Heart right ventricle (tissue), 16 donors: ENCODE data around the gene LHX4. TPM values are rescaled to one million over a fixed set of nuclear protein-coding genes. Genes with fewer than 3 reads are reported as not detected.

ENCODE experiments used
- ATAC-seq, 8 donors: fragments of 200-7000 bp; cut with Tn5 transposase; one replicate each; pipeline ENCODE4 v1.9.1; 2020; ENCODE audit warnings: mild to moderate bottlenecking in 8 of 8, moderate library complexity in 8 of 8, moderate number of reproducible peaks in 1 of 8
- DNase-seq, 2 donors: peaks; one replicate each; pipeline ENCODE4 v3.0.0-alpha.2; 2020
- H3K27ac ChIP-seq, 10 donors: fragments of 200-600 bp; sonication (generic) in 2 of 10; one replicate each; pipeline versions ENCODE4 v1.5.0 to v1.8.0; 2020 to 2022; ENCODE audit warnings: mild to moderate bottlenecking in 3 of 10
- H3K27me3 ChIP-seq, 7 donors: fragments of 200-600 bp; one replicate each; pipeline ENCODE4 v1.8.0; 2021 to 2022; ENCODE audit warnings: mild to moderate bottlenecking in 2 of 7
- H3K36me3 ChIP-seq, 9 donors: fragments of 200-600 bp; sonication (generic) in 1 of 9; one replicate each; pipeline versions ENCODE4 v1.5.0 to v1.8.0; 2020 to 2022; ENCODE audit warnings: mild to moderate bottlenecking in 2 of 9
- H3K4me1 ChIP-seq, 9 donors: fragments of 200-600 bp; sonication (generic) in 1 of 9; one replicate each; pipeline versions ENCODE4 v1.5.0 to v1.8.0; 2020 to 2022; ENCODE audit warnings: mild to moderate bottlenecking in 4 of 9
- H3K4me3 ChIP-seq, 10 donors: fragments of 200-600 bp; sonication (generic) in 2 of 10; one replicate each; pipeline versions ENCODE4 v1.5.0 to v1.8.0; 2020 to 2022; ENCODE audit warnings: mild to moderate bottlenecking in 7 of 10, moderate library complexity in 2 of 10
- H3K9me3 ChIP-seq, 11 donors: fragments of 200-600 bp in 10 of 11; sonication (generic) in 2 of 11; one replicate each; pipeline versions ENCODE4 v1.5.0 to v1.8.0; 2013 to 2022; ENCODE audit warnings: mild to moderate bottlenecking in 2 of 11, control low read depth in 1 of 11, moderate library complexity in 1 of 11
- WGBS, 2 donors: extraction: QIAGEN DNeasy Blood & Tissue Kit; methylation state at CpG; one replicate each; pipeline ENCODE4 v1.1.7; 2013; ENCODE audit warnings: inconsistent platforms in 1 of 2; 5-methylcytosine and 5-hydroxymethylcytosine counted together
- intact Hi-C, 10 donors: fragments of 100-400 bp; cut with DNase I; formaldehyde crosslinking; loops; one replicate each; pipeline versions ENCODE4 v1.11.1 to v1.14.2; 2022
- polyA plus RNA-seq, 2 donors: library from polyadenylated mRNA; stranded (reverse); fragments of 200-250 nt; gene quantifications; one replicate each; pipeline ENCODE4 v1.2.3, GENCODE V29; 2013
- total RNA-seq, 10 donors: library from RNA; stranded (reverse); fragmentation: NEBNext Ultra II Directional in 3 of 10; extraction: Animal tissue kit (Norgen Biotek cat#: 25700) in 3 of 10; gene quantifications; one replicate each; pipeline versions ENCODE4 v1.2.1 to v1.2.4, GENCODE V29; 2021 to 2023
- TF ChIP-seq, protein P1 (sequence below), 9 donors: fragments of 200-600 bp; sonication (generic) in 2 of 9; IDR thresholded peaks; one replicate each; pipeline versions ENCODE4 v1.5.0 to v1.8.0; 2021 to 2022; ENCODE audit warnings: antibody characterized with exemption in 9 of 9, mild to moderate bottlenecking in 5 of 9, moderate library complexity in 1 of 9
- donor health status: Arrhythmogenic right ventricular cardiomyopathy.
- donor health status: ischemic (EF 13 %, LVEDD 7.1; RV severe dilation, severe dysfunction).
- donor health status: healthy with polysubstance abuse.
- donor health status: DM: no; HTN: yes; CAD: no.
- donor health status: DM: no; HTN: no; CAD: no.
- donor health status: ischemic (EF 25% LVEDD 6.9; RV normal size, moderate dysfunction).
- donor health status: ischemic (EF 25% LVEDD 5.7; RV mildly dilated, moderate dysfunction).
- donor health status: healthy.
- donor health status: DM: yes; HTN: yes; CAD: no.
- donor health status: Ischemic cardiomyopathy.
- donor health status: ischemic (EF 35%, LVEDD 5.7; RV mildly dilated, moderate dysfunction).
- donor health status: nonischemic (EF 11% LVEDD 7.7; RV severe dilation, severe dysfunction).
- donor health status: DM: yes; HTN: yes; CAD: no.
- donor health status: PGD.
- donor health status: ischemic (EF 29% LVEDD 5.4; RV normal size, mild dysfunction).
- donor health status: nonischemic (EF 23%, LVEDD 6.1; RV moderate dilation, normal function).

The LHX4 gene
- total and polyA plus RNA-seq, 12 donors, result under 0.01 TPM; not detected in 11

DNA sequence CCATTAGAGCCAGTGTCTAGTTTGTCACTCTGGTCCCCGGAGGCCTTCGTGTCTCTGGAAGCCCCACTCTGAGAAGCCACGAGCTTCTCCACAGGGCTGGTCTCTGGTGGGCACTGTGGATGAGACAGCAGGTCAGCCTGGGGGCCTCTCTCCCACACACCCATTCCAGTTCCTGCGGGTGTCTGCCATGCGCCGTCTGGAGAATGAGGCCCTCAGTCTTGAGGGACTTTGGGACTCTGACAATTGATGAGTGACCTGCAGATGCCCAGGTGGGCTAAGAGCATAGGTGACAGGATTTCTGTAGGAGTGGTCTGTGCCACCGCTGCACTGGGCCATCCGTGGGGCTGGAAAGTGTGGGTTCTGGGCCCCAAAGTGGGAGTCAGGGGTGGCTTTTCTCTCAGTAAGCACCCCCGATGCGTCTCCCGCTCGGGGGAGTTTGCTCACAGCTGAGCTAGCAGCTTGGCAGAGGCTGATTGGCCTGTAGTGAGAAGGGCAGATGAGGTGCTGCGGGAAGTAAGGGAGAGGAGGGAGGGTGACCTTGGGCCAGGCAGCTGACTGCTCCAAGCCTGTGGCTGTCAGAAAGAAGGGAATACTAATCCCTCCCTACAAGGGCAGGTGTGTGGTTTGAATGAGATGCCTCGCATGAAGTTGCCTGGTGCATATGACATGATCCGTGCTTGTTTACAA is 26.4 kb downstream of the LHX4 start:
- intact Hi-C loops, result loop anchor here in 4 of 10 donors (2.0 to 10.0 kb wide), 3 partner anchors 158 to 221 kb away; no protein-coding TSS in a partner anchor
- peak in 5 of 8 donors; percentile 30 to 64 (median 45) for ATAC-seq

GRCh38 chr1:180257028-180257386 is 26.9 kb downstream of the LHX4 start:
- ATAC-seq, result no peak

More for the DNA sequence above, 26.4 kb downstream of the LHX4 start:
- Histone ChIP-seq H3K27ac (no peak overlapping the region), H3K27me3 (peaks cover 0 to 92% (median 70%) of the 10 kb centered on the region in 7 donors), H3K4me3 (no peak overlapping the region), H3K36me3 (no peaks in the 10 kb centered on the region), H3K4me1 (no peaks in the 10 kb centered on the region), H3K9me3 (no peaks in the 10 kb centered on the region)
- 69 to 76% methylated on average over 15 of the region's 15 CpGs for WGBS, 2 donors
- TF ChIP-seq, protein P1, sequence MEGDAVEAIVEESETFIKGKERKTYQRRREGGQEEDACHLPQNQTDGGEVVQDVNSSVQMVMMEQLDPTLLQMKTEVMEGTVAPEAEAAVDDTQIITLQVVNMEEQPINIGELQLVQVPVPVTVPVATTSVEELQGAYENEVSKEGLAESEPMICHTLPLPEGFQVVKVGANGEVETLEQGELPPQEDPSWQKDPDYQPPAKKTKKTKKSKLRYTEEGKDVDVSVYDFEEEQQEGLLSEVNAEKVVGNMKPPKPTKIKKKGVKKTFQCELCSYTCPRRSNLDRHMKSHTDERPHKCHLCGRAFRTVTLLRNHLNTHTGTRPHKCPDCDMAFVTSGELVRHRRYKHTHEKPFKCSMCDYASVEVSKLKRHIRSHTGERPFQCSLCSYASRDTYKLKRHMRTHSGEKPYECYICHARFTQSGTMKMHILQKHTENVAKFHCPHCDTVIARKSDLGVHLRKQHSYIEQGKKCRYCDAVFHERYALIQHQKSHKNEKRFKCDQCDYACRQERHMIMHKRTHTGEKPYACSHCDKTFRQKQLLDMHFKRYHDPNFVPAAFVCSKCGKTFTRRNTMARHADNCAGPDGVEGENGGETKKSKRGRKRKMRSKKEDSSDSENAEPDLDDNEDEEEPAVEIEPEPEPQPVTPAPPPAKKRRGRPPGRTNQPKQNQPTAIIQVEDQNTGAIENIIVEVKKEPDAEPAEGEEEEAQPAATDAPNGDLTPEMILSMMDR (IDR thresholded peaks at IDR 0.05), result no peak
- no peak for DNase-seq

GRCh38 chr1:180257486-180257885 is 27.4 kb downstream of the LHX4 start:
- DNase-seq (no peak), ATAC-seq (no peak)
- Histone ChIP-seq H3K9me3 (no peaks in the 10 kb centered on the region), H3K27me3 (peaks cover 0 to 86% (median 69%) of the 10 kb centered on the region in 7 donors), H3K27ac (no peak overlapping the region), H3K36me3 (no peaks in the 10 kb centered on the region), H3K4me3 (no peak overlapping the region), H3K4me1 (no peaks in the 10 kb centered on the region)
- WGBS, 2 donors, result 79 to 82% methylated on average over 8 of the region's 8 CpGs
- TF ChIP-seq, protein P1 (IDR thresholded peaks at IDR 0.05), result no peak
- intact Hi-C loops, result loop anchor here in 4 of 10 donors (2.0 to 10.0 kb wide), 3 partner anchors 157 to 220 kb away; no protein-coding TSS in a partner anchor

More at GRCh38 chr1:180257028-180257386, 26.9 kb downstream of the LHX4 start:
- Histone ChIP-seq H3K27ac (no peak overlapping the region), H3K4me1 (no peaks in the 10 kb centered on the region), H3K9me3 (no peaks in the 10 kb centered on the region), H3K4me3 (no peak overlapping the region), H3K27me3 (peaks cover 0 to 91% (median 70%) of the 10 kb centered on the region in 7 donors), H3K36me3 (no peaks in the 10 kb centered on the region)
- TF ChIP-seq, protein P1 (IDR thresholded peaks at IDR 0.05), result no peak
- DNase-seq, result no peak
- intact Hi-C loops, result loop anchor here in 4 of 10 donors (2.0 to 10.0 kb wide), 3 partner anchors 158 to 220 kb away; no protein-coding TSS in a partner anchor
- WGBS, 2 donors, result 54 to 68% methylated on average over 5 of the region's 5 CpGs

GRCh38 chr1:180258290-180258689 is 28.2 kb downstream of the LHX4 start:
- 88 to 93% methylated on average over 12 of the region's 12 CpGs for WGBS, 2 donors
- DNase-seq (no peak), ATAC-seq (no peak)
- no peak overlapping the region for H3K27ac ChIP-seq
- no peak overlapping the region for H3K4me3 ChIP-seq
- peaks cover 0 to 4% (median 0%) of the 10 kb centered on the region in 9 donors for H3K4me1 ChIP-seq
- intact Hi-C loops, result loop anchor here in 3 of 10 donors (5.0 to 10.0 kb wide), 2 partner anchors 157 to 219 kb away; no protein-coding TSS in a partner anchor
- TF ChIP-seq, protein P1 (IDR thresholded peaks at IDR 0.05), result no peak
- H3K27me3 ChIP-seq, result peaks cover 0 to 85% (median 73%) of the 10 kb centered on the region in 7 donors
- H3K36me3 ChIP-seq, result no peaks in the 10 kb centered on the region
- no peaks in the 10 kb centered on the region for H3K9me3 ChIP-seq
